GM10847 (cell line): ENCODE results near the gene MATN3.

Experiments used
- POLR2A ChIP-seq: IDR thresholded peaks from 2 replicates; pipeline ENCODE4 v1.6.1; 2011; ENCODE audit not compliant: insufficient read length; ENCODE audit errors: extremely low read depth

Gene MATN3

GRCh38 chr2:19989667-19990415 is 22.6 kb downstream of the MATN3 start, which contains the start of gene WDR35:
Gene WDR35 (minus strand): TSS chr2:19990105. CDS start chr2:19990015, 90 bp downstream.
- peak; percentile 71 for TF ChIP-seq POLR2A

- no peak for TF ChIP-seq POLR2A
Measured at GRCh38 chr2:19989342-19989666, 23.2 kb downstream of the MATN3 start.

- no peak for TF ChIP-seq POLR2A
Measured at GRCh38 chr2:19988600-19988999, 23.9 kb downstream of the MATN3 start.

- TF ChIP-seq POLR2A = no peak
Measured at GRCh38 chr2:19987936-19988335, 24.5 kb downstream of the MATN3 start.

- no peak for TF ChIP-seq POLR2A
Measured at GRCh38 chr2:19982268-19982667, 30.2 kb downstream of the MATN3 start.

- TF ChIP-seq POLR2A = no peak
Measured at GRCh38 chr2:19979932-19980331, 32.5 kb downstream of the MATN3 start.

GRCh38 chr2:19973466-19973865 is 39.0 kb downstream of the MATN3 start:
- TF ChIP-seq POLR2A = no peak

GRCh38 chr2:19971691-19972090 is 40.8 kb downstream of the MATN3 start:
- TF ChIP-seq POLR2A = no peak

- no peak for TF ChIP-seq POLR2A
Measured at GRCh38 chr2:19963386-19963785, 49.1 kb downstream of the MATN3 start.

GRCh38 chr2:19955544-19956422 is 56.7 kb downstream of the MATN3 start:
- TF ChIP-seq POLR2A = no peak

- no peak for TF ChIP-seq POLR2A
Measured at GRCh38 chr2:19949071-19949470, 63.4 kb downstream of the MATN3 start.

- no peak for TF ChIP-seq POLR2A
Measured at GRCh38 chr2:19947184-19947940, 65.1 kb downstream of the MATN3 start.

GRCh38 chr2:19944205-19944845 is 68.1 kb downstream of the MATN3 start:
- no peak for TF ChIP-seq POLR2A

- no peak for TF ChIP-seq POLR2A
Measured at GRCh38 chr2:19943189-19943588, 69.3 kb downstream of the MATN3 start.

- no peak for TF ChIP-seq POLR2A
Measured at GRCh38 chr2:19942199-19942598, 70.3 kb downstream of the MATN3 start.
